HG03139 (cell line): ENCODE results near the gene CYP4F3.
"Not testable (repeated sequence)": the region's sequence is repeated elsewhere in the genome, so short reads cannot be mapped to it uniquely, and the experiment has no call there.

Experiments
- ATAC-seq: cut with Tn5 transposase; IDR thresholded peaks from one replicate; pipeline ENCODE4 v1.9.1; 2021; ENCODE audit not compliant: unreplicated experiment

The CYP4F3 gene

GRCh38 chr19:15629003-15629880 lies 11.5 kb upstream of the CYP4F3 start:
- ATAC-seq: no peak

GRCh38 chr19:15631817-15632216 lies 8.9 kb upstream of the CYP4F3 start:
- no peak for ATAC-seq

DNA sequence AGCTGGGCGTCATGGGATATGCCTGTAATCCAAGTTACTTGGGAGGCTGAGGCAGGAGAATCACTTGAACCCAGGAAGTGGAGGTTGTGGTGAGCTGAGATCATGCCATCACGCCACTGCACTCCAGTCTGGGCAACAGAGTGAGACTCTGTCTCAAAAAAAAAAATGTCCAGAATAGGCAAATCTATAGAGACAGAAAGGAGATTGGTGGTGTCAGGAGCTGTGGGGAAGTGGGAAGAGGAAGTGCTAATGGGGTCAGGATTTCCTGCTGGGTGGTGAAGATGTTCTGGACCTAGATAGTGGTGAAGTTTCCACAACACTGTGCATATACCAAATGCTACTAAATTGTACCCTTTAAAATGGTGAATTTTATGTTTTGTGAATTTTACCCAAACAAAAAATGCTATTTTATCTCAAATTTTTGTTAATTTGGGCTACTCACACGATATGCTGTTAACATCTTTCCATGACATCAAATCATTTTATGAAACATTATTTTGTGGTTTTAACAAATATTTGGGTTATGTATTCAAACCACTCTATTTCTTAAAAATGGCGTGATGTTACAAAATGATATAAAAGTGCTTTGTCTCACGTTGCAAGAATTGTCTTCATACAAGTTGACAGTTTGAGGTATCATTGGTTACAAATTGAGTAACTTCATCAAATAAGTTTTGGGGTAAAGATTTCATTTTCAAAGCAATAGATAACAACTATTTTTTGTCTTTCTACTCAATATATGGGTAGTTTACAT lies 7.4 kb upstream of the CYP4F3 start:
- ATAC-seq: no peak

DNA sequence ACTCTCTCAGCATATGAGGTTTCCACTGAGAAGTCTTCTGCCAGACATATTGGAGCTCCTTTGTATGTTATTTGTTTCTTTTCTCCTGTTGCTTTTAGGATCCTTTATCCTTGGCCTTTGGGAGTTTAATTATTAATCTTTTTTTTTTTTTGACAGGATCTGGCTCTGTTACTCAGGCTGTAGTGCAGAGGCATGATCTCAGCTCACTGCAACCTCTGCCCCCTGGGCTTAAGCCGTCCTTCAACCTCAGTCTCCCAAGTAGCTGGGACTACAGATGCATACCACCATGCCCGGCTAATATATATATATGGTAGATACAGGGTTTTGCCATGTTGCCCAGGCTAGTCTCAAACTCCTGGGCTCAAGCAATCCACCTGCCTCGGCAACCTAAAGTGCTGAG lies 6.6 kb upstream of the CYP4F3 start:
- no peak for ATAC-seq

DNA sequence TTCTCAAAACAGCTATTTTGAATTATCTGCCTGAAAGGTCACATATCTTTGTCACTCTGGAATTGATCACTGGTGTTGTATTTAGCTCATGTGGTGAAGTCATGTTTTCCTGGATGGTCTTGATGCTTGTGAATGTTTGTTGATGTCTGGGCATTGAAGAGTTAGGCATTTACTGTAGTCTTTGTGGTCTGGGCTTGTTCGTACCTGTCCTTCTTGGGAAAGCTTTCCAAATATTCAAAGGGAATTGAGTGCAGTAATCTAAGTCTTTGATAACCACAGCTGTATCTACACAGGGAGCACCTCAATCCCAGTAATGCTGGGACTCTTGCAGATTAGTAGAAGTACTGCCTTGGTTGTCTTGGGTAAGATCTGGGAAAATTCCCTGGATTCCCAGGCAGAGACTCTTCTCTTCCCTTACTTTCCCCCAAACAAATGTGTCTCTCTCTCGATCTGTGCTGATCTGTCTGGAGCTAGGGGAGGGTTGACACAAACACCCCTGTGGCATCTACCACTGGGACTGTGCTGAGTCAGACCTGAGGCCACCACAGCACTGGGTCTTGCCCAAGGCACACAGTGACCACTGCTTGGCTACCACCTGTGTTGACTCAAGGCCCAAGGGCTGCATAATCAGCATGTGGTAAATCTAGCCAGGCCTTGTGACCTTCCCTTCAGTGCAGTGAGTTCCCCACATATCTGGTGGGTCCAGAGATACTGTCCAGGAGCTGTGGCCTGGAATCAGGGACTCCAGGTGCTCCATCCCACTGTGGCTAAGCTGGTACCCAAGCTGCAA lies 5.5 kb upstream of the CYP4F3 start:
- no peak for ATAC-seq

DNA sequence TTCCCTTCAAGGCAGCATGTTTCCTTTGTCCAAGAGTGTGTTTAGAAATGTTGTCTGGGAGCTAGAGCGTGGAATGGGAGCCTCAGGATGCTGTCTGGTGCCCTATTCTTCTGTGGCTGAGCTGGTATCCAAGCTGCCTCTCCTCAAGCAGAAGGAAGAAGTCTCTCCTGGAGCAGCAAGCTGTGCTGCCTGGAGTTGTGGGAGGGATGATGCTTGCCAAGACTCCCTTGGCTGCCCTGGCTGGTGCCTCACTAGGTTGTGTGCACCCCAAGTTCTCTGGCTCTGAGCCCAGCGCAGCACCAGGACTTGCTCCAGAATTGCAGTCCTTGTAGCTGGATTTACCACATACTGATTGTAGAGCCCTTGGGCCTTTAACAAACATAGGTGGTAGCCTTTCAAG lies 4.7 kb upstream of the CYP4F3 start:
- no peak for ATAC-seq

GRCh38 chr19:15639596-15639995 lies 1.1 kb upstream of the CYP4F3 start:
- no peak for ATAC-seq

- ATAC-seq: no peak
These were observed 354 bp downstream of the CYP4F3 start for GRCh38 chr19:15640904-15641597.

DNA sequence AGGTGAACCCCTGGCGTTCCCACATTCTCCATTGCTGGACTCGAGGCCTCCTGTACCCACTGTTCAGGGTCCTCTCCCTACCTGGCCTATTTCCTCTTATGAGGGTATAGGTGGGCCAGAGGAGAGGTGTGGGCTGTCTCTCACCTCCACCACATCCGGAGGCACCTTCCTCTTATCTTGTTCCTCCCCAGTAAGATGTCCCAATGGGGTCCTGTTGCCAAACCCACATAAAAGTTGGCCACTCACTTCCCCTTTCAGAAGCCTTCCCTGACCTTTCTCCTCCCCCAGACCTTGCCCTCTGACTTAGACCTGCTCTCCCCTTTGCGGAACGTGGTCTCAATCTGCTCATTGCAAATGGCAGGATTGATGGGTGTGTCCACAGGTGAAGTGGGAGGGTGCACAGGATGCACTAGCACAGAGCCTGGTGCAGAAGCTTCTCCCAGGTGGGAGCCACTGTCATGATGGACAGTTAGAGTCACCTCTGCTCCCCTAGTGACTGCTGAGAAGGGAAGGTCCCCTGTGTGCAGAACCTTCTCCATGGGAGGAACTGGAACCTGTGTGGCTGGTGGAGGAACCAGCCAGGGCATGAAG lies 1.3 kb downstream of the CYP4F3 start:
- no peak for ATAC-seq

- ATAC-seq: no peak
These were observed 2.1 kb downstream of the CYP4F3 start for GRCh38 chr19:15642807-15643206.

GRCh38 chr19:15643387-15643786 lies 2.7 kb downstream of the CYP4F3 start:
- no peak for ATAC-seq

GRCh38 chr19:15644066-15644741 lies 3.5 kb downstream of the CYP4F3 start:
- no peak for ATAC-seq

DNA sequence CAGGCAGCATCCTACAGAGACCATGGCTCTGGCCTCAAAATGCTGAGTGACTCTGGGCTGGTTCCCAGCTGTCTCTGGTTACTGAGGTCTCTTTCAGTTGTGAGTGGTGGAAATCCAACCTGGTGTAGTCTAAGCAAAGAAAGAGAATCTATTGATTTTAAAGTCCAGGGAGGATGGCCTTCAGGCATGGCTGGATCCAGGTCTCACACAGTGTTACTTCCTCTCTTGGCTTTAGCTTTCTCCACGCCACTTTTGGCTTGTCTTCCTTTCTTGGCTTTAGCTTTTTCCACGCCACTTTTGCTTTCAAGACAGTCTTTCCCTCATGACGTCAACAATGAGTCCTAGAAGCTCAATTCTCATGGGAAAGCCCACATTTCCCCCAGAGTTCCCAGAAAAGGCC lies 4.1 kb downstream of the CYP4F3 start:
- no peak for ATAC-seq

- ATAC-seq: no peak
These were observed 8.8 kb downstream of the CYP4F3 start for GRCh38 chr19:15649526-15649925.

DNA sequence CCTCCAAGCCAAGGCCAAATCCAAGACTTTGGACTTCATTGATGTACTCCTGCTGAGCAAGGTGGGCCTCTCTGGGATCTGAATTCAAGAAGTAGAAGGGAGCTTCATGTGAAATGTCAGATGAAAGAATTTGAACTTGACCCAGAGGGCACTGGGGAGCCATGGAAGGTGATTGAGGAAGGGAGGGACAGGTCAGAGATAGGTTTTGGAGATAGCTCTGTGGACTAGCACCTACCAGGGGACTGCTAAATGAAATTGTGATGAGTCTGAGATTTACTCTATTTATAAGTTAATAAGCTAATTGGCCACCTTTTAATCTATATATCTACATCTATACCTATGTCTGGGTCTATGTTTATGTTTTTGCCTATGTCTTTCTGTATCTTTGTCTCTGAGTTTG lies 9.4 kb downstream of the CYP4F3 start:
- ATAC-seq: not testable (repeated sequence)

DNA sequence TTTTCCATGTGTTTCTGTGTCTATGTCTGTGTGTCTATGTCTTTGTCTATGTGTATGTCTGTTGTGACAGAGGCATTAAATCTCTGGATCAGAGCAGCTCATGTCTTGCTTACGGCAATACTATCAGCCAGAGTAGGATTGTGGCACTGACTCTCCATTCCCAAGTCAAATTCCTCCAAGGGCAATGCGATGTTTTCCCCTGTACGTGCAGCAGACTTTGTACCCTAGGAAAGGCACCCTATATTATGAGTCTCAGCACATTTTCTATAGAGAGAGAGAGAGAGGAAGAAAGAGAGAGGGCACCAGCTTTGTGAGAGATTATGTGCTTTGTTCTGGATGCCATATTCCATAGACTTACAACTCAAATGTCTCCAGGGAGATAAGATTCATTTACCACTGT lies 11.1 kb downstream of the CYP4F3 start:
- no peak for ATAC-seq

DNA sequence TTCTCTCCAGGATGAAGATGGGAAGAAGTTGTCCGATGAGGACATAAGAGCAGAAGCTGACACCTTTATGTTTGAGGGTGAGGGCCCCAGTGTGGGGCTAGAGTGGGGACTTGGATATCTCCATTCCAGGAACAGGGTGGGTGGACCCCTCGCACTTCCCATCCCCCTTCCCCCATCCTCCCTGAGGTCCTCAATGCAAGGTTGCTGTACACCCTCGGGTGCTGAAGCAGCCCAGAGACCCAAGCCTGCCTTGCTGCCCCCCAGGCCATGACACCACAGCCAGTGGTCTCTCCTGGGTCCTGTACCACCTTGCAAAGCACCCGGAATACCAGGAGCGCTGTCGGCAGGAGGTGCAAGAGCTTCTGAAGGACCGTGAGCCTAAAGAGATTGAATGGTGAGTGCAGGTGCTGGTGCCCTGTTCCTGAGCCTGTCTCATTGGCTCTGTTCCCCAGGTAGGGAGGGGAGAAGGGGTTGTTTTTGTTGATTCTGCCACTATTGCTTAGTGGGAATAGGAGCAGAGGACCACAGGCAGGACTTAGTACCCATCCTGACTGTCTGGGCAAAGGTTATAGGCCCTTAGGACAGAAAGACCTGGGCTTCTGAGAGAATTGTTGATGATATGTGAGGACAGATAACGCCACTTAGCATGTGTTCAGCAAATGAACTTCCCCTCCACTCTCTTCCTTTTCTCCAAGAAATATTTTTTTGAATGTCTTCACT lies 12.0 kb downstream of the CYP4F3 start:
- ATAC-seq: no peak

DNA sequence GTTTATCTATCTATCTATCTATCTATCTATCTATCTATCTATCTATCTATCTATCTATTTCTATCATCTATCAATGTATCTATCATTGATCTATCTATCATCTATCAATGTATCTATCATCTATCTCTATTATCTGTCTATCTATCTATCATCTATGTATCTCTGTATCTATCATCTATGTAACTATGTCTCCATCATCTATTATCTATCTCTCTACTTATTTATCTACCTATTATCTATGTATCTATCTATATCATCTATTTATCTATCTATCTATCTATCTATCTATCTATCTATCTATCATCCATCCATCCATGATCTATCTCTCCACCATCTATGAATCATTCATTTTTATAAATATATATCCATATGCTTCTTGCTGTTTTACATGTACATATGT lies 15.8 kb downstream of the CYP4F3 start:
- no peak for ATAC-seq

DNA sequence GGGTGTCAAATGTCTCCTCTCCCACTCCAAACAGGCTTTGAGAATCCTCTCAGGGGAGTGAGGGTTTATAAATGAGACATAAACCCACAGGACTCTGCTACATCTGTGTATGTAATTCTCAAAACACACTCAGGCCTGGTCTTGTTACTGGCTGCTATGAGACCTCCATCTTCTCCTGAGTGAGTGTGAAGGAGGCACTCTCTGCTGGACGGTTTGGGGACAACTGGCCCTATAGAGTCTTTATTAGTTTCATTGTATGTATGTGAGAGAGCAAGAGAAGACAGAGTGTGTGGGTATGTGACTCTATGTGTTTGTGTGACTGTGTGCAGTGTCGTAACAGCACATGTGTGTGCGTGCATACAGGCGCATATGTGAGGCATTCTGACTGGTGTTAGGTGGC lies 22.6 kb downstream of the CYP4F3 start:
- no peak for ATAC-seq
